PC-3 (cell line): ENCODE results near the gene TAL2.

Source experiments
- CTCF ChIP-seq: fragments of 300-600 bp; sonication (generic); conservative IDR thresholded peaks from 2 replicates; pipeline ENCODE4 v1.5.1; 2017; ENCODE audit warnings: antibody characterized with exemption, low read depth, mild to moderate bottlenecking, low read length
- EZH2 ChIP-seq: fragments of 300-600 bp; sonication (generic); IDR thresholded peaks from one replicate; pipeline ENCODE4 v1.6.1; 2017; ENCODE audit warnings: antibody characterized with exemption, mild to moderate bottlenecking, low read length; ENCODE audit not compliant: unreplicated experiment
- EZH2phosphoT487 ChIP-seq: fragments of 300-600 bp; sonication (generic); IDR thresholded peaks from 2 replicates; pipeline ENCODE4 v1.6.1; 2018; ENCODE audit warnings: mild to moderate bottlenecking, antibody characterized with exemption, low read length, borderline replicate concordance

- TF ChIP-seq CTCF (no peak), EZH2 (no peak), EZH2phosphoT487 (no peak)
Measured at GRCh38 chr9:105676351-105676923, 14.2 kb downstream of the TAL2 start.
